Neural crest cell (in vitro differentiated cells): ENCODE results near the gene DHDDS. TPM values are rescaled to one million over a fixed set of nuclear protein-coding genes. Genes with fewer than 3 reads are reported as not detected.
A peak's percentile ranks its signal among the peaks of the same experiment; 100 is the strongest.
"Not testable (repeated sequence)": the region's sequence is repeated elsewhere in the genome, so short reads cannot be mapped to it uniquely, and the experiment has no call there.

Experiments
- DNase-seq: peaks from one replicate; pipeline ENCODE4 v3.0.0; 2021; ENCODE audit warnings: low read depth, mixed read lengths, low spot score
- H3K27ac Mint-ChIP-seq: one replicate; pipeline ENCODE4 v1.8.0; 2021; ENCODE audit warnings: mild to moderate bottlenecking, mixed read lengths; ENCODE audit not compliant: unreplicated experiment
- H3K27me3 Mint-ChIP-seq: 2 replicates; pipeline ENCODE4 v1.8.0; 2021; ENCODE audit warnings: low read depth, mild to moderate bottlenecking, mixed read lengths
- H3K36me3 Mint-ChIP-seq: 2 replicates; pipeline ENCODE4 v1.8.0; 2021; ENCODE audit warnings: low read depth, mild to moderate bottlenecking, mixed read lengths
- H3K4me1 Mint-ChIP-seq: 2 replicates; pipeline ENCODE4 v1.8.0; 2021; ENCODE audit warnings: mixed read lengths
- H3K4me3 Mint-ChIP-seq: one replicate; pipeline ENCODE4 v1.8.0; 2021; ENCODE audit warnings: mild to moderate bottlenecking, mixed read lengths
- H3K9me3 Mint-ChIP-seq: 2 replicates; pipeline ENCODE4 v1.8.0; 2021; ENCODE audit warnings: mixed read lengths
- long read RNA-seq: library from polyadenylated mRNA; unstranded; transcript quantifications from one replicate; pipeline ENCODE4 v2.0.0, GENCODE V29; 2020
- total RNA-seq: library from RNA; stranded (reverse); gene quantifications from 2 replicates; pipeline ENCODE4 v1.2.1, GENCODE V29; 2021
- TF ChIP-seq, protein P1 (sequence below): fragments of 200-600 bp; sonication (generic); conservative IDR thresholded peaks from 2 replicates; pipeline ENCODE4 v1.5.0; 2021; ENCODE audit warnings: antibody characterized with exemption, mild to moderate bottlenecking

Gene DHDDS, protein sequence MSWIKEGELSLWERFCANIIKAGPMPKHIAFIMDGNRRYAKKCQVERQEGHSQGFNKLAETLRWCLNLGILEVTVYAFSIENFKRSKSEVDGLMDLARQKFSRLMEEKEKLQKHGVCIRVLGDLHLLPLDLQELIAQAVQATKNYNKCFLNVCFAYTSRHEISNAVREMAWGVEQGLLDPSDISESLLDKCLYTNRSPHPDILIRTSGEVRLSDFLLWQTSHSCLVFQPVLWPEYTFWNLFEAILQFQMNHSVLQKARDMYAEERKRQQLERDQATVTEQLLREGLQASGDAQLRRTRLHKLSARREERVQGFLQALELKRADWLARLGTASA
- 34.9 and 40.1 TPM in 2 replicates for total RNA-seq
- long read RNA-seq, transcript DHDDS-201 (9 exons, 1,403 nt) = major isoform, 6 of 21 reads
- long read RNA-seq, partial matches to known transcripts = 1 of 21 reads
- long read RNA-seq, other reads (novel, unspliced or antisense) = 8 of 21 reads

DNA sequence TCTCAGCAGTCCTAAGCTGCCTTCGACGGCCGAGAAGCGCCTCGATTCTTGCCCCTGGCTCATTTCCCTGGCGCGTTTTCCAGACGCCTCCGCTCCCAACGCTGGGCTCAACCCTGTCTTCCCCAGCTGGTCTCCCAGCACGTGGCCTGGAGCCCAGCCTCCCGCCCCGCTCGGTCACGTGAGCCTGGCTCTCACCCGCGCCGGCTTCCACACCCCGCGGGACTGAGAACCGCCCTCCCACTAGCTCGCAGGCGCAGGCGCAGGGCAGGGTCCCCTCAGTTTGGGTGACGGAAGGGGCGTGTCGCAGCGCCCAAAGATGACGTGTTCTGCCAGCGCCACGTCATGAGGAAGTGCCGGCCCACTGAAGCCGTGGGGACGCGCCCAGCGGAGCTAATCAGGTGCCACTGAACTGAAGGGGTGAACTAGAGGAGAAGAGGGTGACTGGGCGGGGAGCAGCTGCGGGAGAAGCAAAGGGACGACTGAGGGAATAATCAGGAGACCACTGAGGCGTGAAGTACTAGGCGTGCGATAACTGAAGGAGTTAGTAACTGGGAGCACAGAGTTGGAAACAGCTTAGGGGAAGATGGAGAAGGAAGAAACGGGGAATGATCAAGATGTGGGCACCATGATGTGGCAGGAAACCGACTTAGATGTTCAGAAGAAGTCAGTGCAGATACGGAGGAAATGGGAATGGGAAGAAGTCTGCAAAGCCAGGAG is at the start of gene DHDDS:
Gene DHDDS (plus strand): TSS at position 343 of the 717 bp plus-strand sequence. CDS start 625 bp downstream, outside the sequence.
- peaks cover 29% of the 10 kb centered on the region for H3K4me1 Mint-ChIP-seq

DNA sequence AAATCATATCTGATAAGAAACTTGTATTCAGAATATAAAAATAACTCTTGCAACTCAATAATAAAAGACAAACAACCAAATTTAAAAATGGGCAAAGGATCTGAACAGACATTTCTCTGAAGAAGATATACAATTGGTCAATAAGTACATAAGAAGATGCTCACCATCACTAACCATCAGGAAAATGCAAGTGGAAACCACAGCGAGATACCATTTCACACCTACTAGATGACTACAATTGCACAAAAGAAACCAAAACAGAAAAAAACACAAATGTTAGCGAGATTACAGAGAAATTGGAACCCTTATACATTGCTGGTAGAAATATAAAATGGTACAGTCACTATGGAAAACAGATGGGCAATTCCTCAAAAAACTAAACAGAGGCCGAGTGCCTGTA is 48.0 kb upstream of the DHDDS start:
- TF ChIP-seq, protein P1, sequence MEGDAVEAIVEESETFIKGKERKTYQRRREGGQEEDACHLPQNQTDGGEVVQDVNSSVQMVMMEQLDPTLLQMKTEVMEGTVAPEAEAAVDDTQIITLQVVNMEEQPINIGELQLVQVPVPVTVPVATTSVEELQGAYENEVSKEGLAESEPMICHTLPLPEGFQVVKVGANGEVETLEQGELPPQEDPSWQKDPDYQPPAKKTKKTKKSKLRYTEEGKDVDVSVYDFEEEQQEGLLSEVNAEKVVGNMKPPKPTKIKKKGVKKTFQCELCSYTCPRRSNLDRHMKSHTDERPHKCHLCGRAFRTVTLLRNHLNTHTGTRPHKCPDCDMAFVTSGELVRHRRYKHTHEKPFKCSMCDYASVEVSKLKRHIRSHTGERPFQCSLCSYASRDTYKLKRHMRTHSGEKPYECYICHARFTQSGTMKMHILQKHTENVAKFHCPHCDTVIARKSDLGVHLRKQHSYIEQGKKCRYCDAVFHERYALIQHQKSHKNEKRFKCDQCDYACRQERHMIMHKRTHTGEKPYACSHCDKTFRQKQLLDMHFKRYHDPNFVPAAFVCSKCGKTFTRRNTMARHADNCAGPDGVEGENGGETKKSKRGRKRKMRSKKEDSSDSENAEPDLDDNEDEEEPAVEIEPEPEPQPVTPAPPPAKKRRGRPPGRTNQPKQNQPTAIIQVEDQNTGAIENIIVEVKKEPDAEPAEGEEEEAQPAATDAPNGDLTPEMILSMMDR = no peak
- Mint-ChIP-seq H3K36me3 (no peaks in the 10 kb centered on the region), H3K27ac (no peak overlapping the region), H3K9me3 (no peaks in the 10 kb centered on the region), H3K4me1 (peaks cover 12% of the 10 kb centered on the region), H3K27me3 (no peaks in the 10 kb centered on the region), H3K4me3 (no peak overlapping the region)
- no peak for DNase-seq

More for the DNA sequence above, at the start of gene DHDDS:
- Mint-ChIP-seq H3K27ac (peak within 1 kb of the TSS; percentile 98), H3K36me3 (peaks cover 19% of the 10 kb centered on the region), H3K4me3 (peak within 1 kb of the TSS; percentile 96), H3K9me3 (no peaks in the 10 kb centered on the region), H3K27me3 (no peaks in the 10 kb centered on the region)
- DNase-seq = peak; percentile 92
- TF ChIP-seq, protein P1 = no peak

DNA sequence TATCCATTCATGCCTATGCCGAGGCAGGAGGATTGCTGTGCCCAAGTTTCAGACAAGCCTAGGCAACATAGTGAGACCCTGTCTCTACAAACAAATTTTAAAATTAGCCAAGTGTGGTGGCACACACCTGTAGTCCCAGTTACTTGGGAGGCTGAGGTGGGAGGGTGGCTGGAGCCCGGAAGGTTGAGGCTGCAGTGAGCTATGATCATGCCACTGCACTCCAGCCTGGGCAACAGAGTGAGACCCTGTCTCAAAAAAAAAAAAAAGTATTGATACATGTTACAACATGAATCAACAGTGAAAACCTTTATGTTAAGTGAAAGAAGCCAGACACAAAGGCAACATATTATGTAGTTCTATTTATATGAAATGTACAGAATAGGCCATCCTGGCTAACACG is 47.1 kb upstream of the DHDDS start:
- DNase-seq, H3K36me3 Mint-ChIP-seq, H3K27me3 Mint-ChIP-seq, H3K9me3 Mint-ChIP-seq, H3K4me3 Mint-ChIP-seq, H3K27ac Mint-ChIP-seq: not testable (repeated sequence)
- H3K4me1 Mint-ChIP-seq = peaks cover 14% of the 10 kb centered on the region

DNA sequence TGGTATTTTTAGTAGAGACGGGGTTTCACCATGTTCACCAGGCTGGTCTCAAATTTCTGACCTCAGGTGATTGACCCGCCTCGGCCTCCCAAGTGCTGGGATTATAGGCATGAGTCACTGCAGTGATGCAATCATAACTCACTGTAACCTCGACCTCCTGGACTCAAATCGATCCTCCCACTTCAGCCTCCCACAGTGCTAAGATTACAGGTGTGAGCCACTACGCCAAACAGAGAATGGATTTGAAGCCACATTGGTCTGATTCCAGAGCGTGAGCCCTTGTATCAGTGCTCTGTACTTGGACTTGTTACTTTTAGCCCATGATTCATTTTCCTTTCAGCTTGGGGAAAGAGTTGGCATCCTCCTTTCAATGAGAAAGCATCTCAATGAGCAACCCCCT is 44.7 kb upstream of the DHDDS start:
- H3K36me3 Mint-ChIP-seq = no peaks in the 10 kb centered on the region
- no peak for DNase-seq

DNA sequence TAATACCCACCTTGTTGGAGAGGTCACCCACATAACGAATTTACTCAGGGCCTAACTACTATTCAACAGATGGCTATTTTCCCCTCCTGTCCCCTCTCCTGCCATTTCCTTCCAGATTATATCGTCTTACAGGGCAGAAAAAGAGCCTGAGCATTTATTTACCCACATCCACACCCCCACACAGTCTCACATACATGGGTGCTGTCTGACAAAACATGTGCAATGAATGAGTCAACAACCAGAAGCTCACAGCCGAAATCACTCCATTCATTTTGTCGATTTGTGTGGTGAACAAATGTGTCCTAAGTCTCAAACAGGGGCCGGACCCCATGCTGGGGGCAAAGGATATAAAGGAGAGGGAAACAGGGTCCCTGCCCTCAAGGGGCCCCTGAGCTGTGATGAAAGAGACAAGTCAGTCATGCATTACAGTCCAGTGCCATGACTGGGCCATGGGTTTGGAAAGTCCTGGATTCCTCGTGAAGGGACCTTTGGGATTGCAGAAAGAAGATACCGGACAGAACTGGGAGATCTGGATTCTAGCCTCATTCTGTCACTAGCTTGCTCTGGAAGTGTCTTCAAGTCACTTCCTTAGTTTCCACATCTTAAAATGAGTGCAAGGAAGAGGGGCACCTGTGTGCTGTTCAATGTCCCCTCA is 43.2 kb upstream of the DHDDS start:
- TF ChIP-seq, protein P1 = no peak
- H3K27me3 Mint-ChIP-seq = no peaks in the 10 kb centered on the region
- H3K36me3 Mint-ChIP-seq = no peaks in the 10 kb centered on the region
- H3K4me1 Mint-ChIP-seq = peaks cover 37% of the 10 kb centered on the region
- DNase-seq = no peak
- H3K9me3 Mint-ChIP-seq = no peaks in the 10 kb centered on the region
- no peak overlapping the region for H3K27ac Mint-ChIP-seq
- no peak overlapping the region for H3K4me3 Mint-ChIP-seq

More for the DNA sequence above, 44.7 kb upstream of the DHDDS start:
- TF ChIP-seq, protein P1 = no peak
- no peak overlapping the region for H3K27ac Mint-ChIP-seq
- H3K4me3 Mint-ChIP-seq = no peak overlapping the region
- peaks cover 25% of the 10 kb centered on the region for H3K4me1 Mint-ChIP-seq
- no peaks in the 10 kb centered on the region for H3K27me3 Mint-ChIP-seq
- no peaks in the 10 kb centered on the region for H3K9me3 Mint-ChIP-seq
